HEK293T (cell line): ENCODE results near the gene UBE2E2.
A peak's percentile ranks its signal among the peaks of the same experiment; 100 is the strongest.

Experiments
- CTCF ChIA-PET: fragments of 350-600 bp; formaldehyde crosslinking; extraction: SDS; loops from one replicate; lab custom pipeline; 2021; ENCODE audit warnings: antibody characterized with exemption, inconsistent platforms; lab: Yijun Ruan, JAX
- POLR2A ChIA-PET: fragments of 350-600 bp; formaldehyde crosslinking; extraction: SDS; loops from one replicate; lab custom pipeline; 2020; ENCODE audit warnings: antibody characterized with exemption, inconsistent platforms; lab: Yijun Ruan, JAX
- DNase-seq: peaks from one replicate; pipeline ENCODE4 v3.0.0; 2012; ENCODE audit warnings: mixed read lengths; ENCODE audit errors: extremely low spot score
- ARNT ChIP-seq: fragments of 450-650 bp; IDR thresholded peaks from 2 replicates; pipeline ENCODE4 v1.6.1; 2017; ENCODE audit warnings: mild to moderate bottlenecking
- BHLHE40 ChIP-seq: fragments of 450-650 bp; IDR thresholded peaks from 2 replicates; pipeline ENCODE4 v1.6.1; 2016; ENCODE audit warnings: mild to moderate bottlenecking, moderate library complexity, borderline replicate concordance
- CTBP1 ChIP-seq: fragments of 450-650 bp; IDR thresholded peaks from 2 replicates; pipeline ENCODE4 v1.6.1; 2016; ENCODE audit warnings: borderline replicate concordance
- ELF4 ChIP-seq: fragments of 450-650 bp; IDR thresholded peaks from 2 replicates; pipeline ENCODE4 v1.6.1; 2017; ENCODE audit warnings: antibody characterized with exemption
- FOXA1 ChIP-seq: fragments of 450-650 bp; IDR thresholded peaks from 2 replicates; pipeline ENCODE4 v1.6.1; 2016; ENCODE audit warnings: mild to moderate bottlenecking
- FOXK2 ChIP-seq: fragments of 450-650 bp; IDR thresholded peaks from 2 replicates; pipeline ENCODE4 v1.6.1; 2016; ENCODE audit warnings: mild to moderate bottlenecking
- FOXM1 ChIP-seq: fragments of 450-650 bp; IDR thresholded peaks from 2 replicates; pipeline ENCODE4 v1.6.1; 2017; ENCODE audit warnings: mild to moderate bottlenecking, borderline replicate concordance
- HDGF ChIP-seq: fragments of 450-650 bp; IDR thresholded peaks from 2 replicates; pipeline ENCODE4 v1.6.1; 2017; ENCODE audit warnings: antibody characterized with exemption, borderline replicate concordance
- L3MBTL2 ChIP-seq: fragments of 450-650 bp; conservative IDR thresholded peaks from 2 replicates; pipeline ENCODE4 v1.6.1; 2016; ENCODE audit warnings: mild to moderate bottlenecking
- LEF1 ChIP-seq: fragments of 450-650 bp; IDR thresholded peaks from 2 replicates; pipeline ENCODE4 v1.6.1; 2017; ENCODE audit warnings: mild to moderate bottlenecking, borderline replicate concordance
- NFRKB ChIP-seq: fragments of 450-650 bp; IDR thresholded peaks from 2 replicates; pipeline ENCODE4 v1.6.1; 2016; ENCODE audit warnings: mild to moderate bottlenecking, moderate library complexity
- PKNOX1 ChIP-seq: fragments of 450-650 bp; IDR thresholded peaks from 2 replicates; pipeline ENCODE4 v1.6.1; 2016
- SP1 ChIP-seq: fragments of 450-650 bp; IDR thresholded peaks from 2 replicates; pipeline ENCODE4 v1.6.1; 2017
- SUZ12 ChIP-seq: fragments of 450-650 bp; IDR thresholded peaks from 2 replicates; pipeline ENCODE4 v1.6.1; 2016; ENCODE audit warnings: mild to moderate bottlenecking
- TARDBP ChIP-seq: fragments of 450-650 bp; IDR thresholded peaks from 2 replicates; pipeline ENCODE4 v1.6.1; 2016
- ZNF384 ChIP-seq: fragments of 450-650 bp; IDR thresholded peaks from 2 replicates; pipeline ENCODE4 v1.6.1; 2016

The UBE2E2 gene

GRCh38 chr3:23459465-23459864 lies 256.3 kb downstream of the UBE2E2 start:
- ChIA-PET POLR2A (no interaction called here), CTCF (no interaction called here)
- no peak for DNase-seq
- TF ChIP-seq ARNT (no peak), HDGF (no peak), PKNOX1 (peak; percentile 70; the same call in 1 of the 2 replicates), CTBP1 (no peak)

GRCh38 chr3:23459889-23460546 lies 256.9 kb downstream of the UBE2E2 start:
- POLR2A ChIA-PET, result no interaction called here
- CTCF ChIA-PET, result no interaction called here
- TF ChIP-seq CTBP1 (no peak), BHLHE40 (no peak)
- no peak for DNase-seq

GRCh38 chr3:23461069-23461468 lies 257.9 kb downstream of the UBE2E2 start:
- ChIA-PET POLR2A (no interaction called here), CTCF (no interaction called here)
- no peak for DNase-seq
- TF ChIP-seq FOXA1 (no peak), SP1 (no peak), SUZ12 (no peak), ARNT (no peak), BHLHE40 (no peak)

GRCh38 chr3:23463791-23464190 lies 260.7 kb downstream of the UBE2E2 start:
- no peak for TF ChIP-seq FOXK2
- TF ChIP-seq LEF1, result no peak
- no peak for TF ChIP-seq NFRKB
- TF ChIP-seq CTBP1, result no peak
- TF ChIP-seq ZNF384, result no peak
- TF ChIP-seq PKNOX1, result no peak
- no peak for TF ChIP-seq SUZ12
- no peak for TF ChIP-seq TARDBP
- TF ChIP-seq BHLHE40, result no peak
- no peak for TF ChIP-seq SP1
- TF ChIP-seq L3MBTL2, result no peak
- TF ChIP-seq ARNT, result no peak
- no peak for TF ChIP-seq FOXM1
- no peak for TF ChIP-seq HDGF
- no peak for TF ChIP-seq FOXA1
- no peak for TF ChIP-seq ELF4
- POLR2A ChIA-PET, result no interaction called here
- no peak for DNase-seq
- CTCF ChIA-PET, result no interaction called here

- TF ChIP-seq ARNT (no peak), CTBP1 (no peak), ELF4 (no peak), PKNOX1 (no peak), BHLHE40 (no peak), SUZ12 (no peak), FOXK2 (no peak), L3MBTL2 (no peak), FOXA1 (no peak), LEF1 (no peak), HDGF (no peak), NFRKB (no peak), ZNF384 (no peak), TARDBP (no peak), SP1 (no peak), FOXM1 (no peak)
- ChIA-PET POLR2A (no interaction called here), CTCF (no interaction called here)
- no peak for DNase-seq
These were observed 262.4 kb downstream of the UBE2E2 start for GRCh38 chr3:23465569-23465968.

- POLR2A ChIA-PET, result no interaction called here
- no peak for DNase-seq
- TF ChIP-seq L3MBTL2 (no peak), NFRKB (no peak), FOXM1 (no peak), SP1 (no peak), LEF1 (no peak), ZNF384 (no peak), HDGF (no peak), SUZ12 (no peak), FOXK2 (no peak), BHLHE40 (no peak), ARNT (no peak)
- CTCF ChIA-PET, result no interaction called here
These were observed 265.1 kb downstream of the UBE2E2 start for GRCh38 chr3:23468203-23468602.
